Right renal pelvis (tissue), 4 donors: ENCODE results near the gene TMEM164. TPM values are rescaled to one million over a fixed set of nuclear protein-coding genes. Genes with fewer than 3 reads are reported as not detected.

Source experiments
- DNase-seq, 4 donors: peaks; one replicate each; pipeline ENCODE4 v3.0.0-alpha.2; 2013; ENCODE audit warnings: low read depth in 4 of 4, low spot score in 3 of 4, missing footprints in 1 of 4
- polyA plus RNA-seq, 4 donors: library from polyadenylated mRNA; unstranded; fragments of 120-200 nt; gene quantifications; one replicate each; pipeline ENCODE4 v1.2.1, GENCODE V29; 2013; ENCODE audit not compliant: insufficient read length in 4 of 4

Gene TMEM164
- polyA plus RNA-seq, 4 donors: 36.6 to 41.1 (median 40.1) TPM

GRCh38 chrX:110188701-110189558 lies 186.0 kb downstream of the TMEM164 start:
- no peak for DNase-seq

- DNase-seq: no peak
These were observed 189.6 kb downstream of the TMEM164 start for GRCh38 chrX:110192516-110192915.

DNA sequence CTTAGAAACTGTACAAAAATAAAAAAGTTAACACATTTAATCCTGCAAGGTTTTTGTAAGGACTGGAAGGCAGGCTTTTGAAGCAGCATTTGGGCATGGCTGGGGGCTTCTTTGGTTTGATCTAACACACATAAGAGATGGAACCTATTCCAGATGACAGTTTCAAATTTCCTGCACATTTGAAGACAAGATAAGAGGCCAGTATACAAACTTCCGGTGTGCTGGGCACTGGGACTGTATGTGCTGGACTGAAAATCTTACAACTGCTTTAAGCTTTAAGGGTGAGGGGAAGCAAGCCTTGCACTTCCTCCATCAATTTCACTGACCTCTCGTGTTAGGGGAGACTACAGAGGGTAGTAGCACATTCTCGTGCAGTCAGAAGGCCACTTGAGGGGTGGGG lies 192.1 kb downstream of the TMEM164 start:
- DNase-seq: no peak

DNA sequence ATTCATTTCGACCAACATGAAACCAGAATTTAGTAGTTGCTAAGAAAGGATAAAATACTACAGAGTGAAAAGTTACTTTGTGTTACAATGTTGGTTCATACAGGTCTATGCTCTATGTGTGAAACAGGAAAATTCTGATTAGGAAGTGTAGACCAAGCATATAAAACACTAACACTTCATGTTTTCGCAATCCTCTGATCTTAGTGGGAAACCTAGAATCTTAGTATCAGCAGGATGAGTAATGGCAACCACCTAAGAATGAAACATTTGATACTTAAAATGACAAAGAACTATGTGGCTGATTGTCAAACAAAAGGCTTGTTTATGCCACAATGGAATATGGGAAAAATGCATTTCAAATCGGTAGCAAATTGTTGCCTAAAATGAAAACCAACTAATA lies 198.9 kb downstream of the TMEM164 start:
- no peak for DNase-seq

DNA sequence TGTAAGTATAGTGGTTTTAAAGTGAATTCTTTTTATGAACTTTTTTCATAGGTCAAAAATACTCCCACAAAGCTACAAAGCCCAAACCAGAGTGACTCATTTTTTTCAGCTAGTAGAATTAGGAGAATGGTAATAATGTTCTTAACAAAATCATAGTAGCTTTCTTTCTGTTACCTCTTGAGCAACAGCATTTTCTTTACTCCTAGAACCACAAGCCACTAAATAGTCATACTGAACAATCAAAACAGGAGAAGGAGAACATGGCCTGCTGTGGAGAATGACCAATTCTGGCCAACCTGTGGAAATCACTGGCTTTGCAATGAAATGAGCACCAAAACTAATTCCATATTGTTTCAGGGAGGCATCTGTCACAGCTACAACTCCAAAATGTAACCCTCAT lies 202.1 kb downstream of the TMEM164 start:
- no peak for DNase-seq

DNA sequence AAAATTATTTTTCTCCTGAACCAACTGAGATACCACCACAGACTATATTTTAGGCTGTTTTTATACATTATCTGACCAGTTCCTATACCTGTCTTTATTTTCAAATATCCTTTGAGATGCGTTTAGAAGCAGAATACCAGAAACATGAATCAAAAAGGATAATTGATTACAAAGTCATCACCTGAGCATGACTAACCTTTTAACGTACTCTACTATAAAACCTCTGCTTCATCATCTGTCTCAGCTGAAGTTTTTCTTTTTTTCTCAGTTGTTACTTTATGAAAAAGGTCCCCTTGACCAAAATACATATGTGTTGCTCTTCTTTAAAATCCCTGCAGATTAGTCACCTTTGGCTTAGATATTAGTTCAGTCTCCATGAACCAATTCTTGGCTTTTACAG lies 205.2 kb downstream of the TMEM164 start:
- DNase-seq: no peak

DNA sequence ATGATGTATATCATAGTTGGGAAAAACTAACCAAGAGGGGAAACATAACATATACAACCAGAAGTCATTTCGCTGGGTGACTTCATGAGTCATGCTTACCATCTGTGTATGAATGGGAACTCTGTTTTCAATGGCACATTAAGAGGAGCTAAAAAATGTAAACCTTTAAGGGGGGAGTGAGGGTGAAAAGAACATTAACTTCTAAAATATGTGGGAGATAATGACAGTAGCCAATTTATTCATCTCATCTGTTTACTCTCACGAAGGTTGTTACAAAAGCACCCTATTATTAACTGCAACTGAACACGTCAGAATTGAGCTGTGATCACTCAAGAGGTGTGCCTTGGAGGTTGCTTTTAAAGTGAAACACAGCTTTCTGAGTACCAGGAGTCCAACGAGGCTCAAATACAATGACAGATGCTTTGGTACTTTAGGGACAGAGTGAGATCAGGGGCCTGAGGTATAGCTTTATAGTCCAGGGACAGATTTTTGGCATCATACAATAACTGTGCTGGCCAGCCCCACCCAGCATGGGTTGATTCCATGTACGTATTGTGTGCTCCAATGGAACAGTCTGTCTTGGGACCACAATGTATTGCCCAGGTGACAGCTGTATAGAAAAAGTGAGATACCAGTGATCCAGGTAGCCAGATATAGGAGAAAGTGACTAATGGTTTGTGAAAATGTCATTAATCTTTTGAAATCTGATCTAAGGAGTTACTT lies 207.7 kb downstream of the TMEM164 start:
- no peak for DNase-seq

- DNase-seq: no peak
These were observed 208.4 kb downstream of the TMEM164 start for GRCh38 chrX:110211340-110211739.

DNA sequence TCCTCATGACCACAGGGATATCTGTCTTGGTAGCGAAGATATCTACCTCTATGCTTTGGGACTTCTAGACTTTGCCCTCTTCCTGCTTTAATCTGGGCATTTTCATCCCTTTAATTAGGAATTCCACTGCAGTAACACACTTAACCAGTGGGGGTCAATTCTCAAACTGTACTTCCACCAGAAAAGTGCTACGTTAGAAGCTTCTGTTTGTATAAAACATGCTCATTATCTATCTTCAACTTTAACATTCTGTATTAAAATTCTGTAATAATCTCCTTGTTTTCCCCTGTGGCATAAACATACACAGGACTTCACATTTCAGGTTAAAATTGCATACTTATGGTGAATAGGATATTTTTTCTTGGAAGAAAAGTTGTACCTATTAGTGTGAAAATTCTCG lies 209.4 kb downstream of the TMEM164 start:
- no peak for DNase-seq

DNA sequence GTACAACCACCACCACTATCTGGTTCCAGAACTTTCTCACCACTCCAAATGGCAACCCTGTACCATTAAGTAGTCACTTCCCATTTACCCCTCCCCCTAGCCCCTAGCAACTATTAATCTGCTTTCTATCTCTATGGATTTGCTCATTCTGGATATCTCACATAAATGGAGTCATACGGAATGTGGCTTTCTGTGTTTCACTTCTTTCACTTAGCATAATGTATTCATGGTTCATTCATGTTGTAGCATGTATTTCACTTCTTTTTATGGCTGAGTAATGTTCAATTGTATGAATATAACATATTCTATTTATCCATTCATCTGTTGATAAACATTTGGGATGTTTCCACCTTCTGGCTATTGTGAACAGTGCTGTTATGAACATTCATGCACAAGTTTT lies 210.3 kb downstream of the TMEM164 start:
- DNase-seq: no peak

GRCh38 chrX:110214684-110215083 lies 211.8 kb downstream of the TMEM164 start:
- no peak for DNase-seq

GRCh38 chrX:110215411-110215810 lies 212.5 kb downstream of the TMEM164 start:
- no peak for DNase-seq

- no peak for DNase-seq
These were observed 213.1 kb downstream of the TMEM164 start for GRCh38 chrX:110216027-110216426.

DNA sequence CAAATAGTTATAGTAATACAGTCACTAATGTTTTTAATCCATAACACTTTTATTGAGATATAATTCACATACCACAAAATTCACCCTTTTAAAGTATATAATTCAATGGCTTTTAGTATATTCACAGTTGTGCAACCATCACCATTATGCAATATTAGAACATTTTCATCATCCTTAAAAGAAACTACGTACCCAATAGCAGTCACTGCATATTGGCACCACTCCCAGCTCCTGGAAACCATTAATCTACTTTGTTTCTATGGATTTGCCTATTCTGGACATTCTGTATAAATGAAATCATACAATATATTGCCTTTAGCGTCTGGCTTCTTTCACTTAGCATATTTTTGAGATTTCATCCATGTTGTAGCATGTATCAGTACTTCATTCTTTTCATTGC lies 215.7 kb downstream of the TMEM164 start:
- DNase-seq: no peak

DNA sequence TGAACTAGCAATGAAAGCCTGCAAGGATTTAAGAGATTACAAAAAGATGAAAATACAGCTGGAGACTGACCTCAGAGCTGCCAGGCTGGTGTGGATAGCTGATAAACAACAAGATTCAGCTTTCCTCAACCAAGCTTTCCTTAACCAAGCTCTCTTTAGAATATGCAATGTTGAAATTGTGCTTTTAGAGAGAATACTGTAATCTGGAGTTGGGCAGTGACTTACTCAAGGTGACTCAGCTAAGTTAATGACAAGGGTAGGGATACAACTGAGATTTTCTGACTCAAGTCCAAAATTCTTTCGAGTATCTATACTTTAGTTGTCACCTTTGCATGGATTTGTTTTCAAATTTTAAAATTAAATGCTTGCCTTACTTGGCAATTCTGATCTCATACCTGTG lies 217.0 kb downstream of the TMEM164 start:
- DNase-seq: no peak

DNA sequence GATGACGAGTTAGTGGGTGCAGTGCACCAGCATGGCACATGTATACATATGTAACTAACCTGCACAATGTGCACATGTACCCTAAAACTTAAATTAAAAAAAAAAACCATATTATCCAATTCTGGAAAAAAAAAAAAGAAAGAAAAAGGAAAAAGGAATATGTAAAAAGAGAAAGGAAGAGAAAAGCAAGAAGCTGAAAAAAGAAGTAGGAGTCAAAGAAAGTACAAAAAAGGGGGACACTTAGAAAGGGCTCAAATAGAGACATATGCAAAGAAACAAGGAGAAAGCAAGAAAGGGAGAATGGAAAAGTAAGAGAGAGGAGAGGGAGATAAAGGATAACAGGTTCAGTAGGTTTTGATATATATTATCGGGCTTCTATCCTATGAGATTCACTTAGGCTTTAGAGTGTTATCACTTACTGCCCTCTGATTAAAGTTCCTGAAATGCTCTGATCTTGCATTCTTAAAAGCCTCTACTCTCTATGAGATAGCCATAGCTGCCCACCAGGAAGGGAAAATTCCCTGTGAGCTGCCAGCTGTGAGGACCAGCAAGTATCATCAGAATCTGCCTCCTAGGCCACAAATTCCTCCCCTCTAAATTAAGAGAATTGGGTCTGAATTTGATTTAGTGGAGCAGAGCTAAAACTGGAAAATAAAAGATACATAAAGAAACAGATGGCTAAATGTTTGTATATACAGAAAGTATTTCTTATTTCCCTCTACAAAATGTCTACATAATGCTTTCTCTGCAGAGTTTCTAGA lies 219.8 kb downstream of the TMEM164 start:
- no peak for DNase-seq

GRCh38 chrX:110224926-110225617 lies 222.2 kb downstream of the TMEM164 start:
- DNase-seq: no peak

- DNase-seq: no peak
These were observed 224.0 kb downstream of the TMEM164 start for GRCh38 chrX:110226931-110227330.
